Measurements from ENCODE around the gene MELTF.

Gene MELTF

DNA sequence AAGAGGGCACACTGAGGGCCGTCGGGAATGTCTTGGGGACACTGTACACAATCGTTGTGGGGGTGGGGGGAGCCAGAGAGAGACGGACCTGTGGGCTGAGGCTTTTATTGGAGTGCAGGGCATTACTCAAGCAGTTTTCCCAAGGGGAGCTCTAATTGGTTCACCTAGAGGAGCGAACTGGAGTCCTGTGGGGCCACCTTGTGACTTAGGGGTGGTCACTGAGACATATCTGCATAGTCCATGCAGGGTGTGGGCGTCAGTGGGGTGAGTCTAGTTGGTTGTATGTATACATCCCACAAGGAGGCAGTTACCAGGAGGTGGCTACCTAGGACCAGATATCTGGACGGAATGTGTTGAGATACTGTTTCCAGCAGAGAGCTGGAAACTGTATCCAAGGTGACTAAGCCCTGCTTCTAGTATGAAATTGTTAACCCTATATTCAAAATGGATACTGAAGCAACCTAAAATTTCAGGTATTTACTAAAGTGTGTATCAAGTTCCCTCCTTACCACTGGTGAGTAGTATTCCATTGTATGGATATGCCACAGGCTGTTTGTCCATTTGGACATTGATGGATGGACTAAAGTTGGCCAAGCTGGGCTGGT lies 58.4 kb downstream of the MELTF start:
- H3K4me3 ChIP-seq: no peak overlapping the region
- no peak overlapping the region for H3K27ac ChIP-seq
- no peak for TF ChIP-seq FOXP2 (optimal IDR thresholded peaks at IDR 0.05; ENCODE audit: control extremely low read depth, extremely low read length, insufficient read depth)
- no peak for TF ChIP-seq POLR2AphosphoS5 (IDR thresholded peaks at IDR 0.05; ENCODE audit: borderline replicate concordance, low read depth, low read length)
- H3K9ac ChIP-seq (ENCODE audit: insufficient read length): no peak overlapping the region
- no peaks in the 10 kb centered on the region for H3K9me3 ChIP-seq (ENCODE audit: low read depth, low read length)
- no peaks in the 10 kb centered on the region for H3K36me3 ChIP-seq (ENCODE audit: insufficient read depth, low read length)
- DNase-seq (ENCODE audit: low read depth, low spot score): no peak

DNA sequence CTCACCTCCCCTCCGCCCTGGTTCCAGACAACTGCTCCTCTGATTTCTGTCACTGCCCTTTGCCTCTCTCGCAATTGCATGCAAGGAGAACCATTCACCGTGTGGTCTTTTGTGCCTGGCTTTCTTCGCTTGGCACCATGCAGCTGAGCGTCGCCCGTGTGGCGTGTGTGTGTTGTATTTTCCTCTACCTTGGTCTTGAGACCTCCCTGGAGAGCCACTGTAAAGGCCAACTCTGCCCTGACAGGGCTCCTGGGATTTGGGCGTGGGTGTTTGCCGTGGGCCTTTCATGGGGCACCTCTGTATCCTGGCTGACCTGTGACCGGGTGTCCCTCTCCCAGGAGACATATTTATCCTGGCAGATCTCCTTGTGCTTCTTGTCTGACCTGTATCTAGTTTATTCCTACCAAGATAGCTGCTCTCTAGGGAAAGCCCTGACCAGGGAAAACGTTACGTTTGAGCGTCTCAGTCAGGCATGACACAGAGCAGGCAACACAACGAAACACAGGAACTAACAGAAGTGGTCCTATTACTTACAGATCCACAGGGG lies 59.0 kb downstream of the MELTF start:
- DNase-seq (ENCODE audit: low read depth, low spot score): no peak
- Histone ChIP-seq H3K4me3 (no peak overlapping the region), H3K9me3 (ENCODE audit: low read depth, low read length) (no peaks in the 10 kb centered on the region), H3K27ac (no peak overlapping the region), H3K36me3 (ENCODE audit: insufficient read depth, low read length) (no peaks in the 10 kb centered on the region), H3K9ac (ENCODE audit: insufficient read length) (no peak overlapping the region)
- TF ChIP-seq POLR2AphosphoS5 (IDR thresholded peaks at IDR 0.05; ENCODE audit: borderline replicate concordance, low read depth, low read length) (no peak), FOXP2 (optimal IDR thresholded peaks at IDR 0.05; ENCODE audit: control extremely low read depth, extremely low read length, insufficient read depth) (no peak)

GRCh38 chr3:196969660-196970546 lies 59.7 kb downstream of the MELTF start:
- H3K27ac ChIP-seq: no peak overlapping the region

GRCh38 chr3:196969134-196969659 lies 60.4 kb downstream of the MELTF start:
- Histone ChIP-seq H3K36me3 (ENCODE audit: insufficient read depth, low read length) (no peaks in the 10 kb centered on the region), H3K9ac (ENCODE audit: insufficient read length) (peak overlapping the region; percentile 72), H3K27ac (no peak overlapping the region), H3K4me3 (peak overlapping the region; percentile 98), H3K9me3 (ENCODE audit: low read depth, low read length) (no peaks in the 10 kb centered on the region)
- TF ChIP-seq POLR2AphosphoS5 (IDR thresholded peaks at IDR 0.05; ENCODE audit: borderline replicate concordance, low read depth, low read length) (no peak), FOXP2 (optimal IDR thresholded peaks at IDR 0.05; ENCODE audit: control extremely low read depth, extremely low read length, insufficient read depth) (no peak), EZH2 (IDR thresholded peaks at IDR 0.05) (no peak)
- DNase-seq (ENCODE audit: low read depth, low spot score): no peak

More at GRCh38 chr3:196969660-196970546, 59.7 kb downstream of the MELTF start:
- Histone ChIP-seq H3K36me3 (ENCODE audit: insufficient read depth, low read length) (no peaks in the 10 kb centered on the region), H3K9me3 (ENCODE audit: low read depth, low read length) (no peaks in the 10 kb centered on the region), H3K4me3 (peak overlapping the region; percentile 98), H3K9ac (ENCODE audit: insufficient read length) (peak overlapping the region; percentile 72)
- TF ChIP-seq FOXP2 (optimal IDR thresholded peaks at IDR 0.05; ENCODE audit: control extremely low read depth, extremely low read length, insufficient read depth) (no peak), POLR2AphosphoS5 (IDR thresholded peaks at IDR 0.05; ENCODE audit: borderline replicate concordance, low read depth, low read length) (no peak), EZH2 (IDR thresholded peaks at IDR 0.05) (no peak)
- no peak for DNase-seq (ENCODE audit: low read depth, low spot score)

DNA sequence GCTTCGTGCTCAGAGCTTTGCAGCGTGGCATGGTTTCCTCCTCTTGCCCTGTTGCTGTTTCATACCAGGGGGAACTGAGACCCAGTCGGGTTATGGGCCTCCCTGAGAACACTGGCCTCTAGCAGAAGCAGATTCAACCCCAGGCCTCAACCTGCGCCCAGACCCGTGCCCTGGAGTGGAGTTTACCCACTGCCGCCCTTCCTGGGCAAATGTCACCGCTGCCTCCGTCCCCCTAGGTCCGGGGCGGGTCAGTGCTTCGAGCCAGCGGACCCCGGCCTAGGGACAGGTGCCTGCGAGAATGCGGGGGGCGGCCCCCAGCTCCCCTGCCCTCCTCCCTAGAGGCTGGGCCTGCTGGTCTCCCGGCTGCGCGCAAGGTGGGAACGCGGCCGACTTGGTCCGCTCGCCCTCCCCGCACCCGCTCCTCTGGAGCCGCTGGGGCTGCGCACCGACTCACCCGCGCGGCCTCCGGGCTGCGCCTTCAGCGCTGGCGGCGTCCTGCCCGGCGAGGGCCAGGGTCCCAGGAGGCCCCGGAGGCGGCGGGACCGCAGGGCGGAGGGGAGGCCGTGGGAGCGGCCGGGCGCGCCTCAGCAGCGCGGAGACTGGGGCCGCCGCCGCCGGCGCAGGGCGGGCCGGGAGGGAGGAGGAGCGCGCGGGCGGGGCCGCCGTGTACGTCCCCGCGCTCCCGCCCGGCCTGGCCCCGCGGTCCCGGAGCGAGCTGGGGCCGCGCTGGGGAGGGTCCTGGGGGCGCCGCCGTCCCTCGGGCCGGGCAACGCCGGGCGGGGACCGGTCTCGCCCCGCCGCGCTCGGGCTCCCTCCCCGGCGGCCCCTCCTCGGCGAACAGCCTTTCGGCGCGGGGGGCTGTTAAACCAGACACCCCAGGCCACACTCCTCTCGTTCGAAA lies 61.1 kb downstream of the MELTF start, which contains the start of gene PIGZ:
TSS of gene PIGZ (minus strand) at position 601 of the 901 bp plus-strand sequence. CDS start 16,802 bp downstream, outside the sequence.
- no peaks in the 10 kb centered on the region for H3K9me3 ChIP-seq (ENCODE audit: low read depth, low read length)
- no peak within 1 kb of the TSS for H3K27ac ChIP-seq
- peak within 1 kb of the TSS; percentile 72 for H3K9ac ChIP-seq (ENCODE audit: insufficient read length)
- no peak for DNase-seq (ENCODE audit: low read depth, low spot score)
- TF ChIP-seq EZH2 (IDR thresholded peaks at IDR 0.05) (no peak), FOXP2 (optimal IDR thresholded peaks at IDR 0.05; ENCODE audit: control extremely low read depth, extremely low read length, insufficient read depth) (no peak), POLR2AphosphoS5 (IDR thresholded peaks at IDR 0.05; ENCODE audit: borderline replicate concordance, low read depth, low read length) (no peak)
- no peaks in the 10 kb centered on the region for H3K36me3 ChIP-seq (ENCODE audit: insufficient read depth, low read length)
- peak within 1 kb of the TSS; percentile 98 for H3K4me3 ChIP-seq

GRCh38 chr3:196967412-196968232 lies 62.0 kb downstream of the MELTF start:
- H3K9me3 ChIP-seq (ENCODE audit: low read depth, low read length): no peaks in the 10 kb centered on the region
- peak overlapping the region; percentile 86 for H3K4me3 ChIP-seq
- no peaks in the 10 kb centered on the region for H3K36me3 ChIP-seq (ENCODE audit: insufficient read depth, low read length)
- TF ChIP-seq FOXP2 (optimal IDR thresholded peaks at IDR 0.05; ENCODE audit: control extremely low read depth, extremely low read length, insufficient read depth) (no peak), POLR2AphosphoS5 (IDR thresholded peaks at IDR 0.05; ENCODE audit: borderline replicate concordance, low read depth, low read length) (no peak), EZH2 (IDR thresholded peaks at IDR 0.05) (no peak)
- H3K27ac ChIP-seq: no peak overlapping the region
- no peak for DNase-seq (ENCODE audit: low read depth, low spot score)
- peak overlapping the region; percentile 56 for H3K9ac ChIP-seq (ENCODE audit: insufficient read length)
